ENCODE measurements around the gene CXCL16. TPM values are rescaled to one million over a fixed set of nuclear protein-coding genes. Genes with fewer than 3 reads are reported as not detected.

CXCL16 gene
- total and polyA plus RNA-seq, 7 donors = 4.6 to 32.8 (median 6.8) TPM

- Histone ChIP-seq H3K36me3 (no peaks in the 10 kb centered on the region), H3K27ac (peak overlapping the region in 1 of 4 donors; percentile 29), H3K4me1 (no peaks in the 10 kb centered on the region), H3K9me3 (no peaks in the 10 kb centered on the region), H3K27me3 (peaks cover 0 to 10% (median 0%) of the 10 kb centered on the region in 3 donors), H3K4me3 (no peak overlapping the region)
- WGBS, 2 donors = 88 to 92% methylated on average over 6 of the region's 6 CpGs
- intact Hi-C loops (cut with DNase I) = no loop called here
- no peak for DNase-seq
- TF ChIP-seq, protein P1, sequence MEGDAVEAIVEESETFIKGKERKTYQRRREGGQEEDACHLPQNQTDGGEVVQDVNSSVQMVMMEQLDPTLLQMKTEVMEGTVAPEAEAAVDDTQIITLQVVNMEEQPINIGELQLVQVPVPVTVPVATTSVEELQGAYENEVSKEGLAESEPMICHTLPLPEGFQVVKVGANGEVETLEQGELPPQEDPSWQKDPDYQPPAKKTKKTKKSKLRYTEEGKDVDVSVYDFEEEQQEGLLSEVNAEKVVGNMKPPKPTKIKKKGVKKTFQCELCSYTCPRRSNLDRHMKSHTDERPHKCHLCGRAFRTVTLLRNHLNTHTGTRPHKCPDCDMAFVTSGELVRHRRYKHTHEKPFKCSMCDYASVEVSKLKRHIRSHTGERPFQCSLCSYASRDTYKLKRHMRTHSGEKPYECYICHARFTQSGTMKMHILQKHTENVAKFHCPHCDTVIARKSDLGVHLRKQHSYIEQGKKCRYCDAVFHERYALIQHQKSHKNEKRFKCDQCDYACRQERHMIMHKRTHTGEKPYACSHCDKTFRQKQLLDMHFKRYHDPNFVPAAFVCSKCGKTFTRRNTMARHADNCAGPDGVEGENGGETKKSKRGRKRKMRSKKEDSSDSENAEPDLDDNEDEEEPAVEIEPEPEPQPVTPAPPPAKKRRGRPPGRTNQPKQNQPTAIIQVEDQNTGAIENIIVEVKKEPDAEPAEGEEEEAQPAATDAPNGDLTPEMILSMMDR (IDR thresholded peaks at IDR 0.05) = no peak
- no peak for TF ChIP-seq EP300 (IDR thresholded peaks at IDR 0.05)
- no peak for TF ChIP-seq POLR2AphosphoS5 (IDR thresholded peaks at IDR 0.05)
These were observed 28.6 kb upstream of the CXCL16 start for GRCh38 chr17:4768298-4768697.

DNA sequence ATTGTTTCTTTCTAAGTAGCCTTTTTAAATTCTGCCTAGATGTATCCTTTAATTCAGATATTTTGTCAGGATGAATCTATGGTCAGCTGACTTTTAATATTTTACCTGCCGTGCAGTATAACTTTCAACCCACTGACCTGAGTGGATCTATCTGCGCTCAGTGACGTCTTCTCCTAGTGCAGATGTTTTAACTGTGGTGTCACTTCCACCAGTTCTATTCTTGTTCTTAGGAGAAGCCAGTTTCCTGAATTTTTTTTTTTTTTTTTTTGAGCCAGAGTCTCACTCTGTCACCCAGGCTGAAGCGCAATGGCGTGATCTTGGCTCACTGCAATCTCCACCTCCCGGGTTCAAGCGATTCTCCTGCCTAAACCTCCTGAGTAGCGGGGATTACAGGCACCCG lies 27.0 kb upstream of the CXCL16 start:
- peak overlapping the region in 2 of 4 donors; percentile 43 to 46 for H3K27ac ChIP-seq
- intact Hi-C loops (cut with DNase I) = no loop called here
- TF ChIP-seq EP300 (IDR thresholded peaks at IDR 0.05) = no peak
- TF ChIP-seq POLR2AphosphoS5 (IDR thresholded peaks at IDR 0.05) = no peak
- TF ChIP-seq POLR2A (IDR thresholded peaks at IDR 0.05) = no peak
- TF ChIP-seq, protein P1 (IDR thresholded peaks at IDR 0.05) = no peak
- peaks cover 0 to 4% (median 0%) of the 10 kb centered on the region in 3 donors for H3K27me3 ChIP-seq
- no peaks in the 10 kb centered on the region for H3K9me3 ChIP-seq
- no peaks in the 10 kb centered on the region for H3K4me1 ChIP-seq
- no peak for DNase-seq
- no peak overlapping the region for H3K4me3 ChIP-seq
- H3K36me3 ChIP-seq = no peaks in the 10 kb centered on the region
- 84 to 91% methylated on average over 9 of the region's 9 CpGs for WGBS, 2 donors

GRCh38 chr17:4766201-4766600 lies 26.5 kb upstream of the CXCL16 start:
- Histone ChIP-seq H3K4me3 (no peak overlapping the region), H3K27me3 (peaks cover 0 to 2% (median 0%) of the 10 kb centered on the region in 3 donors), H3K27ac (peak overlapping the region in 3 of 4 donors; percentile 20 to 57 (median 43)), H3K36me3 (no peaks in the 10 kb centered on the region), H3K4me1 (no peaks in the 10 kb centered on the region), H3K9me3 (no peaks in the 10 kb centered on the region)
- WGBS, 2 donors = 78 to 89% methylated on average over 3 of the region's 3 CpGs
- DNase-seq = no peak
- TF ChIP-seq POLR2A (IDR thresholded peaks at IDR 0.05) (no peak), EP300 (IDR thresholded peaks at IDR 0.05) (peak in 2 of 4 donors; percentile 18 to 21)
- intact Hi-C loops (cut with DNase I) = no loop called here

- no peaks in the 10 kb centered on the region for H3K36me3 ChIP-seq
- peak overlapping the region in 1 of 4 donors; percentile 57 for H3K27ac ChIP-seq
- peaks cover 0 to 5% (median 0%) of the 10 kb centered on the region in 3 donors for H3K27me3 ChIP-seq
- 57 to 76% methylated on average over 3 of the region's 3 CpGs for WGBS, 2 donors
- H3K4me3 ChIP-seq = no peak overlapping the region
- TF ChIP-seq EP300 (IDR thresholded peaks at IDR 0.05) = peak in 1 of 4 donors; percentile 16
- TF ChIP-seq POLR2A (IDR thresholded peaks at IDR 0.05) = peak in 1 of 2 donors; percentile 16
- peak in 2 of 4 donors; percentile 22 to 32 for TF ChIP-seq POLR2AphosphoS5 (IDR thresholded peaks at IDR 0.05)
- TF ChIP-seq, protein P1 (IDR thresholded peaks at IDR 0.05) = no peak
- no peaks in the 10 kb centered on the region for H3K4me1 ChIP-seq
- H3K9me3 ChIP-seq = no peaks in the 10 kb centered on the region
- no peak for DNase-seq
- intact Hi-C loops (cut with DNase I) = no loop called here
These were observed 24.9 kb upstream of the CXCL16 start for GRCh38 chr17:4764595-4764994.

GRCh38 chr17:4759776-4760236 lies 20.1 kb upstream of the CXCL16 start:
- DNase-seq = no peak
- no peak overlapping the region for H3K27ac ChIP-seq
- intact Hi-C loops (cut with DNase I) = no loop called here
- 39 to 75% methylated on average over 10 of the region's 10 CpGs for WGBS, 2 donors
- H3K9me3 ChIP-seq = no peaks in the 10 kb centered on the region
- no peaks in the 10 kb centered on the region for H3K36me3 ChIP-seq
- H3K4me1 ChIP-seq = no peaks in the 10 kb centered on the region
- no peak for TF ChIP-seq EP300 (IDR thresholded peaks at IDR 0.05)
- TF ChIP-seq POLR2AphosphoS5 (IDR thresholded peaks at IDR 0.05) = no peak
- no peak for TF ChIP-seq POLR2A (IDR thresholded peaks at IDR 0.05)
- TF ChIP-seq, protein P1 (IDR thresholded peaks at IDR 0.05) = no peak
- H3K4me3 ChIP-seq = no peak overlapping the region
- peaks cover 0 to 12% (median 0%) of the 10 kb centered on the region in 3 donors for H3K27me3 ChIP-seq
